T-helper 22 cell (primary cell): ENCODE data around the gene C2orf15.
A peak's percentile ranks its signal among the peaks of the same experiment; 100 is the strongest.
"Not testable (repeated sequence)": the region's sequence is repeated elsewhere in the genome, so short reads cannot be mapped to it uniquely, and the experiment has no call there.

Experiments used
- DNase-seq: peaks from one replicate; pipeline ENCODE4 v3.0.0-alpha.2; 2020; ENCODE audit warnings: low read depth

Gene C2orf15

GRCh38 chr2:99166218-99166617 is 24.7 kb downstream of the C2orf15 start:
- DNase-seq, result no peak

GRCh38 chr2:99169534-99169933 is 28.0 kb downstream of the C2orf15 start:
- DNase-seq, result no peak

- DNase-seq, result no peak
These were observed 30.1 kb downstream of the C2orf15 start for GRCh38 chr2:99171377-99172140.

- DNase-seq, result peak; percentile 85
These were observed 39.5 kb downstream of the C2orf15 start, which contains the start of the genes MITD1 and MRPL30 for GRCh38 chr2:99180755-99181623. MITD1 (minus strand) TSS chr2:99181058; CDS start chr2:99180981, 77 bp downstream. MRPL30 (plus strand) TSS chr2:99181184; CDS start chr2:99186204, 5,020 bp downstream.

GRCh38 chr2:99181624-99182000 is 40.1 kb downstream of the C2orf15 start:
- no peak for DNase-seq

GRCh38 chr2:99183025-99183424 is 41.5 kb downstream of the C2orf15 start:
- DNase-seq, result no peak

- no peak for DNase-seq
These were observed 43.3 kb downstream of the C2orf15 start for GRCh38 chr2:99184811-99185210.

- no peak for DNase-seq
These were observed 45.5 kb downstream of the C2orf15 start for GRCh38 chr2:99187011-99187410.

- no peak for DNase-seq
These were observed 46.9 kb downstream of the C2orf15 start for GRCh38 chr2:99188357-99188756.

- no peak for DNase-seq
These were observed 49.0 kb downstream of the C2orf15 start for GRCh38 chr2:99190548-99190947.

GRCh38 chr2:99192364-99192763 is 50.9 kb downstream of the C2orf15 start:
- DNase-seq, result not testable (repeated sequence)

GRCh38 chr2:99198103-99198841 is 56.8 kb downstream of the C2orf15 start:
- no peak for DNase-seq

GRCh38 chr2:99200076-99200800 is 58.7 kb downstream of the C2orf15 start:
- no peak for DNase-seq
